Panc1 (cell line): Measurements from ENCODE around the gene AHDC1. TPM values are rescaled to one million over a fixed set of nuclear protein-coding genes. Genes with fewer than 3 reads are reported as not detected.

Source experiments
- ATAC-seq: fragments of 200-7000 bp; cut with Tn5 transposase; 2 replicates; pipeline ENCODE4 v1.9.1; 2020; ENCODE audit warnings: mild to moderate bottlenecking, moderate library complexity
- BruUV-seq: library from RNA; stranded (reverse); fragments of 400-500 nt; replicated peaks from 2 replicates; lab custom pipeline; 2021; lab: Mats Ljungman, UMichigan
- CTCF ChIA-PET: fragments of 300-600 bp; sonication (Branson Sonifier 250); formaldehyde crosslinking; loops from one replicate; lab custom pipeline; 2022; ENCODE audit warnings: antibody characterized with exemption; lab: Charles Lee
- POLR2A ChIA-PET: fragments of 300-600 bp; sonication (Branson Sonifier 250); formaldehyde crosslinking; loops from one replicate; lab custom pipeline; 2022; ENCODE audit warnings: antibody characterized with exemption; lab: Charles Lee
- DNase-seq: peaks from one replicate; pipeline ENCODE4 v3.0.0-alpha.2; 2010; ENCODE audit warnings: low read depth, low spot score
- H3K27ac ChIP-seq: 2 replicates; pipeline ENCODE4 v1.5.1; 2011; ENCODE audit warnings: mild to moderate bottlenecking, low read length, inconsistent platforms
- H3K27me3 ChIP-seq: fragments of 200-500 bp; sonication (Bioruptor generic); 2 replicates; pipeline ENCODE4 v1.6.0; 2014; ENCODE audit warnings: low read length, inconsistent platforms; ENCODE audit not compliant: control insufficient read depth, insufficient read depth
- H3K36me3 ChIP-seq: fragments of 200-500 bp; sonication (Bioruptor generic); 2 replicates; pipeline ENCODE4 v1.5.1; 2014; ENCODE audit warnings: inconsistent platforms, mild to moderate bottlenecking, low read length, moderate library complexity; ENCODE audit not compliant: control insufficient read depth, insufficient read depth
- H3K4me1 ChIP-seq: 2 replicates; pipeline ENCODE4 v1.5.1; 2011; ENCODE audit warnings: inconsistent platforms, mild to moderate bottlenecking, low read length, moderate library complexity; ENCODE audit not compliant: control insufficient read depth, insufficient read depth
- H3K4me3 ChIP-seq, 2 experiments: 2 replicates each; pipeline ENCODE4 v1.5.1; 2011 to 2012; ENCODE audit warnings: low read depth in 2 of 2, low read length in 2 of 2, mild to moderate bottlenecking in 2 of 2, inconsistent platforms in 1 of 2, moderate library complexity in 1 of 2
- H3K9me3 ChIP-seq: fragments of 200-500 bp; sonication (Bioruptor generic); 2 replicates; pipeline ENCODE4 v1.5.1; 2014; ENCODE audit warnings: low read depth, mild to moderate bottlenecking, inconsistent platforms, low read length, moderate library complexity; ENCODE audit not compliant: control insufficient read depth, insufficient read depth
- POLR2AphosphoS5 ChIP-seq: IDR thresholded peaks from 2 replicates; pipeline ENCODE4 v1.6.1; 2012; ENCODE audit warnings: mild to moderate bottlenecking, low read depth, low read length, moderate library complexity
- SIN3A ChIP-seq: IDR thresholded peaks from 2 replicates; pipeline ENCODE4 v1.6.1; 2012; ENCODE audit warnings: low read depth, mild to moderate bottlenecking, low read length, moderate library complexity, borderline replicate concordance; ENCODE audit not compliant: insufficient read depth
- TCF7L2 ChIP-seq: IDR thresholded peaks from 2 replicates; pipeline ENCODE4 v1.6.1; 2011; ENCODE audit warnings: mild to moderate bottlenecking, low read depth, low read length, inconsistent platforms
- in situ Hi-C: cut with HindIII; loops from 2 replicates; pipeline ENCODE4 v1.10.0; 2016; ENCODE audit warnings: low sequenced_read_pairs, low pct_unique_long_range_greater_than_20kb
- intact Hi-C: fragments of 100-400 bp; cut with micrococcal nuclease; formaldehyde crosslinking; loops from one replicate; pipeline ENCODE4 v1.10.0; 2022; ENCODE audit not compliant: unreplicated experiment
- total RNA-seq: library from RNA; stranded (reverse); gene quantifications from one replicate; pipeline ENCODE4 v1.2.1, GENCODE V29; 2021; ENCODE audit not compliant: unreplicated experiment
- TF ChIP-seq, protein P1 (sequence below), 2 experiments: IDR thresholded peaks; 2 replicates each; pipeline ENCODE4 v1.6.1; 2011 to 2012; ENCODE audit warnings: low read depth in 2 of 2, control low read depth in 1 of 2, low read length in 1 of 2, mild to moderate bottlenecking in 1 of 2, moderate library complexity in 1 of 2; ENCODE audit not compliant: insufficient read depth in 1 of 2
- TF ChIP-seq, protein P2 (sequence below): fragments of 450-650 bp; IDR thresholded peaks from 2 replicates; pipeline ENCODE4 v1.5.1; 2017; ENCODE audit warnings: mild to moderate bottlenecking

The AHDC1 gene
- total RNA-seq, 1 experiment from 2014 or later, result 47.1 TPM

DNA sequence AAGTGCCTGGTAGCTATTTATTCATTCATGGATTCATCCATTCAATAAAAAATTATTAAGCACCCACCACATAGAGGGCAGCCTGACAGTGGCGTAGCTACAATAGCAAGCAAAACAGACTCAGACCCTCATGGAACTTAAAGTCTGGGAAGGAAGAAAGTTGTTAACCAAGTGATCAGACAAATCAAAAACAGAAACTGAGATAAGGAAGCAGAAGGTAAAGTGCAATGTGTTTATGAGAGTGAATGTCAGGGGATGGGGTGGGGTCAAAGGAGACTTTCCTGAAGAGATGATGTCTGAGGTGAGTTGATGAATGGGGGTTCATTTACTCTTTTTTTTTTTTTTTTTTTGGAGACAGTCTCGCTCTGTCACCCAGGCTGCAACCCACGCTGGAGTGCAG lies 111.1 kb downstream of the AHDC1 start:
- Histone ChIP-seq H3K27ac (no peak overlapping the region), H3K4me1 (peaks cover 28% of the 10 kb centered on the region), H3K4me3 (no peak overlapping the region), H3K27me3 (no peaks in the 10 kb centered on the region), H3K9me3 (no peaks in the 10 kb centered on the region), H3K36me3 (peaks cover 4% of the 10 kb centered on the region; the same call in 1 of the 2 replicates)
- no peak for ATAC-seq
- intact Hi-C loops (no loop called here), in situ Hi-C loops (no loop called here)
- DNase-seq, result no peak
- ChIA-PET POLR2A (no interaction called here), CTCF (interaction anchor here (0.7 kb wide), 1 partner anchor 64 kb away, joined by 4 read pairs; no protein-coding TSS in a partner anchor)
- BruUV-seq, result no TSS peak
- TF ChIP-seq POLR2AphosphoS5 (no peak), SIN3A (no peak), TCF7L2 (no peak)
- TF ChIP-seq, protein P1, sequence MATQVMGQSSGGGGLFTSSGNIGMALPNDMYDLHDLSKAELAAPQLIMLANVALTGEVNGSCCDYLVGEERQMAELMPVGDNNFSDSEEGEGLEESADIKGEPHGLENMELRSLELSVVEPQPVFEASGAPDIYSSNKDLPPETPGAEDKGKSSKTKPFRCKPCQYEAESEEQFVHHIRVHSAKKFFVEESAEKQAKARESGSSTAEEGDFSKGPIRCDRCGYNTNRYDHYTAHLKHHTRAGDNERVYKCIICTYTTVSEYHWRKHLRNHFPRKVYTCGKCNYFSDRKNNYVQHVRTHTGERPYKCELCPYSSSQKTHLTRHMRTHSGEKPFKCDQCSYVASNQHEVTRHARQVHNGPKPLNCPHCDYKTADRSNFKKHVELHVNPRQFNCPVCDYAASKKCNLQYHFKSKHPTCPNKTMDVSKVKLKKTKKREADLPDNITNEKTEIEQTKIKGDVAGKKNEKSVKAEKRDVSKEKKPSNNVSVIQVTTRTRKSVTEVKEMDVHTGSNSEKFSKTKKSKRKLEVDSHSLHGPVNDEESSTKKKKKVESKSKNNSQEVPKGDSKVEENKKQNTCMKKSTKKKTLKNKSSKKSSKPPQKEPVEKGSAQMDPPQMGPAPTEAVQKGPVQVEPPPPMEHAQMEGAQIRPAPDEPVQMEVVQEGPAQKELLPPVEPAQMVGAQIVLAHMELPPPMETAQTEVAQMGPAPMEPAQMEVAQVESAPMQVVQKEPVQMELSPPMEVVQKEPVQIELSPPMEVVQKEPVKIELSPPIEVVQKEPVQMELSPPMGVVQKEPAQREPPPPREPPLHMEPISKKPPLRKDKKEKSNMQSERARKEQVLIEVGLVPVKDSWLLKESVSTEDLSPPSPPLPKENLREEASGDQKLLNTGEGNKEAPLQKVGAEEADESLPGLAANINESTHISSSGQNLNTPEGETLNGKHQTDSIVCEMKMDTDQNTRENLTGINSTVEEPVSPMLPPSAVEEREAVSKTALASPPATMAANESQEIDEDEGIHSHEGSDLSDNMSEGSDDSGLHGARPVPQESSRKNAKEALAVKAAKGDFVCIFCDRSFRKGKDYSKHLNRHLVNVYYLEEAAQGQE (IDR thresholded peaks at IDR 0.05; ENCODE audit: insufficient read depth in 1 of 2, low read depth in 2 of 2, low read length in 1 of 2), result no peak
- TF ChIP-seq, protein P2, sequence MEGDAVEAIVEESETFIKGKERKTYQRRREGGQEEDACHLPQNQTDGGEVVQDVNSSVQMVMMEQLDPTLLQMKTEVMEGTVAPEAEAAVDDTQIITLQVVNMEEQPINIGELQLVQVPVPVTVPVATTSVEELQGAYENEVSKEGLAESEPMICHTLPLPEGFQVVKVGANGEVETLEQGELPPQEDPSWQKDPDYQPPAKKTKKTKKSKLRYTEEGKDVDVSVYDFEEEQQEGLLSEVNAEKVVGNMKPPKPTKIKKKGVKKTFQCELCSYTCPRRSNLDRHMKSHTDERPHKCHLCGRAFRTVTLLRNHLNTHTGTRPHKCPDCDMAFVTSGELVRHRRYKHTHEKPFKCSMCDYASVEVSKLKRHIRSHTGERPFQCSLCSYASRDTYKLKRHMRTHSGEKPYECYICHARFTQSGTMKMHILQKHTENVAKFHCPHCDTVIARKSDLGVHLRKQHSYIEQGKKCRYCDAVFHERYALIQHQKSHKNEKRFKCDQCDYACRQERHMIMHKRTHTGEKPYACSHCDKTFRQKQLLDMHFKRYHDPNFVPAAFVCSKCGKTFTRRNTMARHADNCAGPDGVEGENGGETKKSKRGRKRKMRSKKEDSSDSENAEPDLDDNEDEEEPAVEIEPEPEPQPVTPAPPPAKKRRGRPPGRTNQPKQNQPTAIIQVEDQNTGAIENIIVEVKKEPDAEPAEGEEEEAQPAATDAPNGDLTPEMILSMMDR, result no peak

DNA sequence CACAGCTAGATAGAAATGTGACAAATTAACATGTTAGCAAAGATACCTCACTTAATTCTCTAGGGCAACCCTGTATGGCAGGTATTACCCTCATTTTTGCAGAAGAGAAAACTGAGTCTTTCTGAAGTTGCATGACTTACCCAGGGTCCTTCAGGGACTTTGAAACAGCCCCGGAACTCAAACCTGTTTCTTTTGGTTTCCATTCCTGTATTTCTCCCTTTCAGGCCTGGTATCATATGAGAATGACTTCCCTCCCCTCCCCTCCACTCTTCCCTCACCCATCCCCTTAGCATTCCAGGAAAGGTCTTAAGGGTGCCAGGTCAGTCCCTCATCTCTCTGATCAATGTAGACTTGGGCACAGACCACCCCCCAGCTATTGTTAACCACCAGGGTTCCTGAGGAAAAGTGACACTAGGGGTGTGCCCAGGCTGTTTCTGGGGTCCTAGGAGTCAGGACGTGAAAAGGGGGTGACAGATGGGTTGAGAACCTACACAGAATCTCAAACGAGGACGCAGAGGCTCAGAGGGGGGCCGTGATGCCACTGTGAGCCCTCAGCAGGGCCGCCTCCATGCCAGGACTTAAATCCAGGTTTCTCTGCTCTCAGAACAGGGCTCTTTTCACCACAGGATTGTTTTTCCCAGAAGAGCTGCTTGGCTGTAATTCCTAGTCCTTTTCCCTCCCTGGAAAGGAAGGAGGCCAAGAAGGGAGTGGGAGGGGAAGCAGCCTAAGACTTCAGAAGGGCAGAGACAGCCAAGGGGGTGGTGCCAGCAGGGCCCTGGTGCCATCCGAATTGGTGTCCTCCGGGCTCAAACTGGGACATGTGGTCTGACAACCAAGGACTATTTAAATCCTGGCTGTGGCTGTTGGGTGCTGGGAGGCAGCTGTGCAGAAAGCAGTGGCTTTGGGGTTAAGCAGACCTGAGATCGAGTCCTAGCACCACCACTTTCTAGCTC lies 111.9 kb downstream of the AHDC1 start:
- Histone ChIP-seq H3K4me3 (no peak overlapping the region), H3K27ac (peak overlapping the region; percentile 66), H3K9me3 (no peaks in the 10 kb centered on the region), H3K36me3 (peaks cover 4% of the 10 kb centered on the region; the same call in 1 of the 2 replicates), H3K27me3 (no peaks in the 10 kb centered on the region), H3K4me1 (peaks cover 29% of the 10 kb centered on the region)
- TF ChIP-seq SIN3A, result no peak
- TF ChIP-seq, protein P2, result no peak
- no peak for TF ChIP-seq POLR2AphosphoS5
- TF ChIP-seq TCF7L2, result no peak
- TF ChIP-seq, protein P1 (IDR thresholded peaks at IDR 0.05; ENCODE audit: insufficient read depth in 1 of 2, low read depth in 2 of 2, low read length in 1 of 2), result no peak
- CTCF ChIA-PET, result interaction anchor here (0.7 kb wide), 1 partner anchor 65 kb away, joined by 4 read pairs; no protein-coding TSS in a partner anchor
- POLR2A ChIA-PET, result no interaction called here
- no peak for DNase-seq
- intact Hi-C loops (no loop called here), in situ Hi-C loops (no loop called here)
- ATAC-seq, result no peak
- BruUV-seq, result no TSS peak
